Bone marrow (tissue), 2 donors: ENCODE results near the gene TIFAB.

ENCODE experiments used
- DNase-seq, 2 donors: peaks; one replicate each; lab custom pipeline; 2025; lab: John Stamatoyannopoulos, UW

TIFAB gene

DNA sequence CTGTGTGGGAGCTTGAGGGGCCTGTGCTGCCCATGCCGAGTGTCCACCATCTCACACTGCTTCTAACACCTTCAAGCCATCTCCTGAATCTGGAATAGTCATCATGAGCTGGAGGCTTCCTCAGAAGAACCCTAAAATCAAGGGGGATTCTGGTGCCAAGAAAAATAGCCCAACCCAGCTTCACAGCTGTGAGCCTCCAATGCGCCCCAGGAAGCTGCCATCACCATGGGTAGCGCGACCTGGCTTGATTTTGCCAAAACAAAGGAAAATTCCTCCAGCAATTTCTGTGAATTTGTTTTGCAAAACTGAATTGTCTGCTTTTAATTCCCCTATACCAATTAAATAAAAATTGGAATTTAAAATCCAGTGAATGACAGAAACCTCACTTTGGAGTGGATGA is 6.2 kb upstream of the TIFAB start:
- DNase-seq: no peak

- DNase-seq: peak in 1 of 2 donors; percentile 23
These were observed 5.4 kb upstream of the TIFAB start for GRCh38 chr5:135457424-135458071.

DNA sequence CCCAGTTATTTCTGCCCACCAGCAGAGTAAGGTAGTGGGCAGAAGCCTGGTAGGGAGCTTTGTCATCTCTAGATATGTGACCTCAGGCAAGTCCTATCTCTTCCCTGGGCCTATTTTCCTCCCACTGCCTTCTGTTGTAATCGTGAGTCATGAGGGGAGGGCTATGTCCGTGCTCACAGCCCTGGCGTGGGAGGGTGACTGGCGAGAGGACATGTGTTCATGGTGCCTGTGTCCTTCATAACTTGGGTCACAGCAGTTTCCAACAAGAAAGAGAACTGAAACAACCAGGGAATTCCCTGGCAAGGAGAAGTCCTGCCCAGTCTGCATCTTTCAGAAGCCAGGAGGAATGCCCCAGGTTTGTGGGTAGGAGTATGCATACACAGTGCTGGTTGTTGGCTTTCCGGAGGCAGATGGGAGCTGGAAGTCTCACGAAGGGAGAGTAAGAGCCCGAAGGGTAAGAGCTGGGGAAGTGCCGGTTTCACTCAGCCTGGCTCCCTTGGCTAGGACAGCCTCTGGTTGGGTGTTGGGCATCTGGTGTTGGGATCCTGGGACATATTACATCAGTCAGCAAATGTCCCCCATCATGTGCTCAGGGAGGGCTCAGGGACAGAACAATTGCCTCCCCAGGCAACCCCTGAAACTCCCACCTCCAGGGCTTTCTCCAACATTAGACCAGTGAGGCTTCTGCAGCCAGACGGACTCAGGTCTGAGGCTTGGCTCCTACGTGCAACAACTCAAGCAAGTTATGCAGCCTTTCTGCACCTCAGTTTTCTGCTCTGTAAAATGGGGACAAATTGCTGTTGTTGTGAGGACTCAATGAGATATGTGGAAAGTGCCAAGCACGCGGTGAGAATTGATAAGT is 4.3 kb upstream of the TIFAB start:
- peak in 1 of 2 donors; percentile 49 for DNase-seq

DNA sequence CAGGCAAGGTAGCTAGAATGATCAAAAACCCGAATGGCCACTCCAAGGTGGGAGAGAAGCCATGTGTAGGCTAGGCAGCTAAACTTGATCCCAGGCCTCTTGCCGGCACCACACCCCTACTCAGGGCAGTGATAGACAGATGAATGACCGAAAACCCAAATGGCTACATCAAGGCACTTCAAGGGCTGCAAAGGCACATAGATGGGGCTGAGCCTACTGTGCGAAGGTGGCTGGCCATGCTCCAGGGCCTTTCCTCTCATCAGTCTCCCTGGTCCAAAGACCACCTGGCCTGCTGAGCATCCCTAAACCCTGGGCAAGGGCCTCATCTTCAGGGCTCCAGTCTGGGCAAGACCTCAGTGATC is 3.7 kb upstream of the TIFAB start:
- DNase-seq: no peak

GRCh38 chr5:135454946-135455345 is 2.8 kb upstream of the TIFAB start:
- no peak for DNase-seq

DNA sequence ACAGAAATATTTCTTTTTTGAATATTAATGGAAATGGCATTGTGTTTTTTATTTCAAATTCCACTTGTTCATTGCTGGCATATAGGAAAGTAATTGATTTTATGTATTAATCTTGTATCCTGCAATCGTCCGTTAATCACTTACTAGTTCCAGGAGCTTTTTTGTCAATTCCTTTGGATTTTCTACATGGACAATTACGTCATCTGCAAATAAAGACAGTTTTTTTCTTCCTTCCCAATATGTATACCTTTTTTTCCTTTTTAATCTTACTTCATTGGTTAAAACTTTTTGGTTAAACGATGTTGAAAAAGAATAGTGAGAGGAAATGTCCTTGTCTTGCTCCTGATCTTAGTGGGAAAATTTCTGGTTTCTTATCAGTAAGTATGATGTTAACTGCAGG is 1.5 kb upstream of the TIFAB start:
- DNase-seq: no peak

- no peak for DNase-seq
These were observed 400 bp downstream of the TIFAB start for GRCh38 chr5:135451581-135452320.

GRCh38 chr5:135450952-135451351 is 1.2 kb downstream of the TIFAB start:
- no peak for DNase-seq

GRCh38 chr5:135450336-135450735 is 1.8 kb downstream of the TIFAB start:
- DNase-seq: no peak

DNA sequence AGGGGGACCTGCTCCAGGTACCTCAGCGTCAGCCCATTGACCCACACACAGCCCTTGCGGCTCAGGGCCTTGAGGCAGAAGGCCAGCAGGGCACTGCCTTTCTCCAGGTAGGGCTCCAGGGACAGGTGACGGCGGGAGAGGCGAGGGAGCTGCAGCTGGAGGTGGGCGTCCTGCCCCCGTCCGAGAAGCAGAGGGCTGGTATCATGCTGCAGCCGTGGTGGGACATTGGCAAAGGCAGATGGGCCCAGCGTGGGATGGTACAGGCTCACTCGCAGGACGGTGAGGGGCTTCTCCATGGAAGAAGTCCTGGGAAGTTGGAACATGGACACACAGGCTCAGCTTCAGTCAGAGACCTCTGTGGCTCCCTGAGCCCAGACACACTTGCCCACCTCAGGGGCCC is 2.5 kb downstream of the TIFAB start:
- DNase-seq: no peak

GRCh38 chr5:135448791-135449507 is 3.2 kb downstream of the TIFAB start:
- DNase-seq: no peak

GRCh38 chr5:135448071-135448739 is 3.9 kb downstream of the TIFAB start:
- no peak for DNase-seq

- DNase-seq: no peak
These were observed 4.7 kb downstream of the TIFAB start, which contains the start of gene DCANP1 for GRCh38 chr5:135447298-135447929. DCANP1 (minus strand) TSS chr5:135447348; CDS start chr5:135447108, 240 bp downstream.

DNA sequence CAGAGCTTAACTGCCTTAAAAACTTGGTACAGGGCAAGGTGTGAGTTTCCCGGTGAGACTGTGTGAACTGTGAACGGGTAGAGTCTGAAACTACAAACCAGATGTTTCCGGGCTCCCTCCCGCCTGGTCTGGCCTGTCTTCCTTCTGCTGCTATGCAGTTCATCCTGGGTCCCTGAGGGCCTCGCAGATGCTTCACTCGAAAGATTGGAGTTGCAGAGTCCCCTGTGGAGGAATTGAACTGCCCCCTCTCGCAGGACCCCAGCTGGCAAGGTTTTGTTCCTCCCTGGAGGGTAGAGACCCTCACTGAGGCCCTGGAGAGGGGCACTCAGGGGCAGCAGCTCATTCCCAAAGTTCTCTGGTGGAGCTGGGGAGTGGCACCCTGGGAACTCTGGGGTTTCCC is 5.5 kb downstream of the TIFAB start:
- DNase-seq: peak in 1 of 2 donors; percentile 57

GRCh38 chr5:135446206-135446605 is 5.9 kb downstream of the TIFAB start:
- no peak for DNase-seq

DNA sequence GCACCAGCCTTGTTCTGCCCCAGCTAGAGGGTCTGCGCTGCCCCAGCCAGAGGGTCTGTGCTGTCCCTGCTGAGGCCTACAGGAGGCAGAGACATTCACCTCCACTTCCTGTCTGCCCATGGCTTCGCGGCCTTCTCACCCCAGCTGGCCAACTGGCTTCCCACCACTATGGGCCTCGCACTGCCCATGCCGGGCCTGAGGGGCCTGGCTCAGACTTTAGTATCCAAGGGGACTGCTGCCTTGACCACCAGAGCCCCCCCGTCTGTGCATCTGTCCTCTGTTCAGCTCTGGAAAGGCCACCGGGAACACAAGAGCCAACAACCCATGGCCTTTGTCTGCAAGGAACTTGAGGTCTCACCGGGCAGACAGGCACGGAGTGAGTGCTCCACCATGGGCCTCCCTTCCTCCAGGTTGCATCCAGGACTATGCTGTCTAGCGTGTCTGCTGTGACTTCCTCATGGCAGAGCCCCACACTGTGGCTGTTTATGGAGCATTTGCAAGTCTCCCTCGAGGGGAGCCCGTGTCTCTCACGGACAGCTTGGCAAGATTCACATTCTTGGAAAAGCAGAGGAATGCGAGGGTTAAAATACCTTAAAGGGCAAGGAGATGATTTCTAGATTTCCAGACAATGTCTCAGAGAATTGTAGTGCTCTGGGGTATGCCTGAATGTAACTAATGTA is 6.7 kb downstream of the TIFAB start:
- DNase-seq: no peak

DNA sequence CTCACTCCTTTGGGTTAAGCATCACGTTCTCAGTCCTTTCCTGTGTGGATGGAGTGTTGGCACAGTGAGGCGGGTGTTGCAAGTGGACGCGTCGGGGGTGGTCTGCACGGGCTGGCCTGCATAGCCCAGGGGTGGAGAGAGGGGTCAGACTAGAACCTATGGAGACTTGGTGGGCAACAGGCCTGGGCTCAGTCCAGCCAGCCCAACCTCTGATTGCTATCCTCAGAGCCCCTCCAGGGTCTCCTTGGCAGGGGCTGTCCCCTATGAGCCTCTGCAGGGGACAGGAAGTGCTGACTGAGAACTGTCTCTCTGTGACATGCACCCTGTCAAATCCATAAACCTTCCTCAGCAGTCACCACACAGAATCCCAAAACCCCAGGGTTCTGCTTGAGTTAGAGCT is 7.3 kb downstream of the TIFAB start:
- DNase-seq: no peak

- DNase-seq: no peak
These were observed 7.8 kb downstream of the TIFAB start for GRCh38 chr5:135444360-135444759.

DNA sequence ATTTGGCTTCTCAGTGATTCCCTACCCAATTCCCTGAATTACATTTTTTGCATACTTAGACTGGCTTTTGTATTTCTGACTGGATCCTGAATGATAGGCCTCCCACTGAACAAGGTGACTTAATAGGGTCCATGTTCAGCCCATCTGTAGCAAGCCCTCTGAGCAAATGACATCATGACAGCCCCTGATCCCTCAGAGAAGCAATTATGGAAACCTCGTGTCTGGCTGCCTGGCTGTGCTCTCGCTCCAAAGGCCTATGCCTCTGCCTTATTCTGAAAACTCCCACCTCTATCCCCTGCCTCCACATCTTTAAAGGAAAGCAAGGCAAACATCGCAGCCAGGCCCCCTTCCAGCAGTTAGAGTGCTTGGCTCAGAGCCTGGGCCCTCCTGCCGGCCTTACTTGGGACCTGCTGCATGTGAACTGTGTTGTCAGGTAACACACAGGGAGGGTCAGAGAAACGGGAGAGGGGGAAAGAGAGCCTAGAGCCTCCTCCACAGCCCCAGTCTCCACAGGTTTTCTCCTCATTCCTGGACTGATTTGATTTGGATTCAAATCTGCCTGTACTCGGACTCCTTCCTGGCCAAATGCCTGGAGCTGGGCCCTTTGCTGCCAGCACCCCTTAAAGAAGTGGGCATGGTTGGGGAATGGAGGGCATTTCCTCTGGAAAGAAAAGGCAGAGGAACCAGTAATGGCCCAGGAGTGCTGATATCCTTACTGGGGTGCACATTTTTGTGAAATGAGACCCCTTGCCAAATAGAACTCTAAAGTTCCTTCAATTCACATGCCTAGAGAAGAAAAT is 8.8 kb downstream of the TIFAB start:
- DNase-seq: no peak
